Measurements from ENCODE around the gene EOMES. TPM values are rescaled to one million over a fixed set of nuclear protein-coding genes. Genes with fewer than 3 reads are reported as not detected.

The EOMES gene
- total RNA-seq, 1 experiment from 2014 or later = not detected

GRCh38 chr3:27728195-27729087 lies 6.3 kb upstream of the EOMES start:
- Histone ChIP-seq H3K9me3 (replicated peaks) (no peaks in the 10 kb centered on the region), H3K27me3 (replicated peaks) (peaks cover 24% of the 10 kb centered on the region), H3K4me3 (no peak overlapping the region), H3K4me1 (replicated peaks) (no peaks in the 10 kb centered on the region), H3K36me3 (no peaks in the 10 kb centered on the region), H3K27ac (no peak overlapping the region)
- DNase-seq (ENCODE audit: low read depth in 1 of 2, low spot score in 2 of 2) = no peak

- no peak for DNase-seq (ENCODE audit: low read depth in 1 of 2, low spot score in 2 of 2)
- H3K4me1 ChIP-seq (replicated peaks) = peaks cover 12% of the 10 kb centered on the region
- H3K4me3 ChIP-seq = no peak overlapping the region
- no peaks in the 10 kb centered on the region for H3K36me3 ChIP-seq
- H3K27me3 ChIP-seq (replicated peaks) = peaks cover 29% of the 10 kb centered on the region
- H3K27ac ChIP-seq = no peak overlapping the region
- H3K9me3 ChIP-seq (replicated peaks) = no peaks in the 10 kb centered on the region
These were observed 4.1 kb upstream of the EOMES start for GRCh38 chr3:27726240-27726639.

GRCh38 chr3:27724459-27725197 lies 2.5 kb upstream of the EOMES start:
- DNase-seq (ENCODE audit: low read depth in 1 of 2, low spot score in 2 of 2) = no peak
- Histone ChIP-seq H3K27ac (no peak overlapping the region), H3K36me3 (no peaks in the 10 kb centered on the region), H3K27me3 (replicated peaks) (peaks cover 30% of the 10 kb centered on the region), H3K9me3 (replicated peaks) (no peaks in the 10 kb centered on the region), H3K4me1 (replicated peaks) (peaks cover 13% of the 10 kb centered on the region), H3K4me3 (no peak overlapping the region)

GRCh38 chr3:27723815-27724458 lies 1.8 kb upstream of the EOMES start:
- peaks cover 30% of the 10 kb centered on the region for H3K27me3 ChIP-seq (replicated peaks)
- no peak for DNase-seq (ENCODE audit: low read depth in 1 of 2, low spot score in 2 of 2)
- H3K4me1 ChIP-seq (replicated peaks) = peaks cover 13% of the 10 kb centered on the region
- no peaks in the 10 kb centered on the region for H3K9me3 ChIP-seq (replicated peaks)
- H3K36me3 ChIP-seq = no peaks in the 10 kb centered on the region
- H3K27ac ChIP-seq = no peak overlapping the region
- no peak overlapping the region for H3K4me3 ChIP-seq

GRCh38 chr3:27723456-27723814 lies 1.3 kb upstream of the EOMES start:
- no peak overlapping the region for H3K27ac ChIP-seq
- no peak overlapping the region for H3K4me3 ChIP-seq
- H3K27me3 ChIP-seq (replicated peaks) = peaks cover 30% of the 10 kb centered on the region
- DNase-seq (ENCODE audit: low read depth in 1 of 2, low spot score in 2 of 2) = no peak
- no peaks in the 10 kb centered on the region for H3K9me3 ChIP-seq (replicated peaks)
- H3K4me1 ChIP-seq (replicated peaks) = peaks cover 13% of the 10 kb centered on the region
- no peaks in the 10 kb centered on the region for H3K36me3 ChIP-seq

- Histone ChIP-seq H3K27ac (no peak overlapping the region), H3K27me3 (replicated peaks) (peaks cover 30% of the 10 kb centered on the region), H3K4me1 (replicated peaks) (peaks cover 13% of the 10 kb centered on the region), H3K36me3 (no peaks in the 10 kb centered on the region), H3K9me3 (replicated peaks) (no peaks in the 10 kb centered on the region), H3K4me3 (no peak overlapping the region)
- no peak for DNase-seq (ENCODE audit: low read depth in 1 of 2, low spot score in 2 of 2)
These were observed 900 bp upstream of the EOMES start for GRCh38 chr3:27723001-27723445.

- H3K36me3 ChIP-seq = no peaks in the 10 kb centered on the region
- no peak for DNase-seq (ENCODE audit: low read depth in 1 of 2, low spot score in 2 of 2)
- H3K4me3 ChIP-seq = peak overlapping the region; percentile 41
- H3K9me3 ChIP-seq (replicated peaks) = no peaks in the 10 kb centered on the region
- no peak overlapping the region for H3K27ac ChIP-seq
- peaks cover 13% of the 10 kb centered on the region for H3K4me1 ChIP-seq (replicated peaks)
- H3K27me3 ChIP-seq (replicated peaks) = peaks cover 19% of the 10 kb centered on the region
These were observed 1.0 kb downstream of the EOMES start for GRCh38 chr3:27720899-27721716.

GRCh38 chr3:27719314-27720003 lies 2.7 kb downstream of the EOMES start:
- Histone ChIP-seq H3K36me3 (no peaks in the 10 kb centered on the region), H3K4me1 (replicated peaks) (peaks cover 13% of the 10 kb centered on the region), H3K9me3 (replicated peaks) (no peaks in the 10 kb centered on the region), H3K27me3 (replicated peaks) (peaks cover 15% of the 10 kb centered on the region), H3K4me3 (no peak overlapping the region), H3K27ac (no peak overlapping the region)
- DNase-seq (ENCODE audit: low read depth in 1 of 2, low spot score in 2 of 2) = no peak

- Histone ChIP-seq H3K4me3 (no peak overlapping the region), H3K27me3 (replicated peaks) (peaks cover 24% of the 10 kb centered on the region), H3K4me1 (replicated peaks) (peaks cover 16% of the 10 kb centered on the region), H3K36me3 (no peaks in the 10 kb centered on the region), H3K9me3 (replicated peaks) (no peaks in the 10 kb centered on the region), H3K27ac (no peak overlapping the region)
- DNase-seq (ENCODE audit: low read depth in 1 of 2, low spot score in 2 of 2) = no peak
These were observed 3.7 kb downstream of the EOMES start for GRCh38 chr3:27718459-27718858.

- Histone ChIP-seq H3K4me1 (replicated peaks) (peaks cover 17% of the 10 kb centered on the region), H3K9me3 (replicated peaks) (no peaks in the 10 kb centered on the region), H3K27ac (no peak overlapping the region), H3K4me3 (no peak overlapping the region), H3K36me3 (no peaks in the 10 kb centered on the region), H3K27me3 (replicated peaks) (peaks cover 22% of the 10 kb centered on the region)
- no peak for DNase-seq (ENCODE audit: low read depth in 1 of 2, low spot score in 2 of 2)
These were observed 4.8 kb downstream of the EOMES start for GRCh38 chr3:27717200-27717852.

GRCh38 chr3:27716309-27716708 lies 5.8 kb downstream of the EOMES start:
- peaks cover 17% of the 10 kb centered on the region for H3K27me3 ChIP-seq (replicated peaks)
- H3K4me3 ChIP-seq = no peak overlapping the region
- no peak overlapping the region for H3K27ac ChIP-seq
- H3K9me3 ChIP-seq (replicated peaks) = no peaks in the 10 kb centered on the region
- no peaks in the 10 kb centered on the region for H3K36me3 ChIP-seq
- DNase-seq (ENCODE audit: low read depth in 1 of 2, low spot score in 2 of 2) = no peak
- H3K4me1 ChIP-seq (replicated peaks) = peaks cover 9% of the 10 kb centered on the region

- Histone ChIP-seq H3K27ac (no peak overlapping the region), H3K36me3 (no peaks in the 10 kb centered on the region), H3K27me3 (replicated peaks) (peaks cover 16% of the 10 kb centered on the region), H3K4me3 (no peak overlapping the region), H3K9me3 (replicated peaks) (no peaks in the 10 kb centered on the region), H3K4me1 (replicated peaks) (peaks cover 7% of the 10 kb centered on the region; the same call in 1 of the 2 replicates)
- DNase-seq (ENCODE audit: low read depth in 1 of 2, low spot score in 2 of 2) = no peak
These were observed 6.3 kb downstream of the EOMES start for GRCh38 chr3:27715863-27716262.

Data from SJSA1 (cell line).